ENCODE measurements around the gene PTPRK.

GRCh38 chr6:128414943-128415342 is 105.5 kb downstream of the PTPRK start:
- TF ChIP-seq POLR2A (IDR thresholded peaks at IDR 0.05) (no peak), CTCF (IDR thresholded peaks at IDR 0.05) (no peak)

All from thyroid gland (tissue), 4 donors.